ENCODE measurements around the gene KDM4C.

DNA sequence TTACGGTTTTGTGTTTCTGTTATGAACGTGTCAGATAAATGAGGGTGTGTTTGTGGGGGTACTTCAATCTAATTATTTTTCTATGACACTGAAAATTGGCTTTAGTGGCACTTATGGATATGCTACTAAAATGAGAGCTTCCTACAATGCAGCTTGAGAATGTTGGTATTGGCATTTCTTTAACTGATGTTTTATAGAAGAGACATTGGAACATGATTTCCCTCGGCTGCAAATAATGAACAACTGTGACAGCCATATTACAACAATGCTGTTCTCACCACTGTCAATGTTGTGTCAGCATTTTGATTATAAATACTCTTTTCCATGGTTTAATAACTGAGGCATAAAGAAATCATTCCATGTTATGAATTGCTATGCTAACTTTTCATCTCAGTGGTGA lies 279.4 kb downstream of the KDM4C start:
- TF ChIP-seq POLR2A (IDR thresholded peaks at IDR 0.05; ENCODE audit: low read length) (no peak), MAFK (IDR thresholded peaks at IDR 0.05; ENCODE audit: partially characterized antibody) (no peak), KDM1A (IDR thresholded peaks at IDR 0.05; ENCODE audit: low read depth) (no peak)
- TF ChIP-seq, protein P1, sequence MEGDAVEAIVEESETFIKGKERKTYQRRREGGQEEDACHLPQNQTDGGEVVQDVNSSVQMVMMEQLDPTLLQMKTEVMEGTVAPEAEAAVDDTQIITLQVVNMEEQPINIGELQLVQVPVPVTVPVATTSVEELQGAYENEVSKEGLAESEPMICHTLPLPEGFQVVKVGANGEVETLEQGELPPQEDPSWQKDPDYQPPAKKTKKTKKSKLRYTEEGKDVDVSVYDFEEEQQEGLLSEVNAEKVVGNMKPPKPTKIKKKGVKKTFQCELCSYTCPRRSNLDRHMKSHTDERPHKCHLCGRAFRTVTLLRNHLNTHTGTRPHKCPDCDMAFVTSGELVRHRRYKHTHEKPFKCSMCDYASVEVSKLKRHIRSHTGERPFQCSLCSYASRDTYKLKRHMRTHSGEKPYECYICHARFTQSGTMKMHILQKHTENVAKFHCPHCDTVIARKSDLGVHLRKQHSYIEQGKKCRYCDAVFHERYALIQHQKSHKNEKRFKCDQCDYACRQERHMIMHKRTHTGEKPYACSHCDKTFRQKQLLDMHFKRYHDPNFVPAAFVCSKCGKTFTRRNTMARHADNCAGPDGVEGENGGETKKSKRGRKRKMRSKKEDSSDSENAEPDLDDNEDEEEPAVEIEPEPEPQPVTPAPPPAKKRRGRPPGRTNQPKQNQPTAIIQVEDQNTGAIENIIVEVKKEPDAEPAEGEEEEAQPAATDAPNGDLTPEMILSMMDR (IDR thresholded peaks at IDR 0.05): no peak

Measured in A549 (cell line).